GM12864 (cell line): ENCODE results near the gene ETS1.

Source experiments
- DNase-seq: peaks from one replicate; pipeline ENCODE4 v3.0.0-alpha.2; 2011; ENCODE audit warnings: low read depth
- H3K4me3 ChIP-seq: 2 replicates; pipeline ENCODE4 v1.5.1; 2011; ENCODE audit warnings: mild to moderate bottlenecking, low read depth, low read length, control low read depth
- CTCF ChIP-seq: IDR thresholded peaks from 2 replicates; pipeline ENCODE4 v1.5.1; 2011; ENCODE audit warnings: low read depth, mild to moderate bottlenecking, moderate library complexity, low read length, control low read depth, inconsistent platforms; ENCODE audit errors: missing control alignments

ETS1 gene

DNA sequence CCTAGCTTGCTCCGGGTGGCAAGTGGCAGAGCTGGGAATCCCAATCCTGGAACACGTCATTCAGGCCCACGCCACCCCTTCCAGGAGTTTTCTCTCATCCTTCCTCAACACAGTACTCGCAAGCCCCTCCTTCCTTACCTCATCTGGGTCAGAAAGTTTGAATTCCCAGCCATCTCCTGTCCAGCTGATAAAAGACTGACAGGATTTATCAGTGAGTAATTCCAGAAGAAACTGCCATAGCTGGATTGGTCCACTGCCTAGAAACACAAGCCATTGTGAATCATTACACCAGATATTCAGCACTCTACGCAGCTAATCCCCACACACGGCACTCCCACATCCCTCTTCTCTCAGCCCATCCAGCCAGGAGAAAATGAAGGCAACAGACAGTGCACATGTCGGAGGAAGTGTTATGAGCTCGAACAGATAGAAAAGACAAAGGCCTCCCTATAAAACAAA lies 124.0 kb downstream of the ETS1 start:
- TF ChIP-seq CTCF, result no peak
- no peak overlapping the region for H3K4me3 ChIP-seq
- no peak for DNase-seq

GRCh38 chr11:128462922-128463321 lies 124.4 kb downstream of the ETS1 start:
- TF ChIP-seq CTCF, result no peak
- no peak overlapping the region for H3K4me3 ChIP-seq
- DNase-seq, result no peak

GRCh38 chr11:128462189-128462588 lies 125.2 kb downstream of the ETS1 start:
- no peak for TF ChIP-seq CTCF
- no peak for DNase-seq
- H3K4me3 ChIP-seq, result no peak overlapping the region

DNA sequence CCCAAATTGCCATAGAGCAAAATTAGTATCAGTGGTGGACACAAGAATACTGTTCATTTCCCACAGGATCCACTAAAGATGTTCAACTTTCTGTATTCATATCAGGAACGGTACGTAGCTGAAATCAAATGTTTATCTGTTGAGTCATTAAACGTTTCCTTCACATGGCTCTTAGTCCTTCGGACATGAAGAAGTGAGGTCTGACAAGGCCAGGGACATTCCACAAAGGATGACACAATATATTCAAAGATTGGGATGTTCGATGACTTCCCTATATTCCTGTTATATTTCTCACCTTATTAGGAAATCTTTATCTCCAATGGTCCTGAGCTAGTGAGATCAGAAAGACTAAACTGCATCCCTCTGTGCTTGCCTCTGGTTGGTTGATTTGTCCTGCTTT lies 129.0 kb downstream of the ETS1 start:
- TF ChIP-seq CTCF, result no peak
- H3K4me3 ChIP-seq, result no peak overlapping the region
- no peak for DNase-seq

- TF ChIP-seq CTCF, result no peak
- no peak for DNase-seq
- H3K4me3 ChIP-seq, result no peak overlapping the region
Observed at GRCh38 chr11:128457874-128458273, 129.5 kb downstream of the ETS1 start.

DNA sequence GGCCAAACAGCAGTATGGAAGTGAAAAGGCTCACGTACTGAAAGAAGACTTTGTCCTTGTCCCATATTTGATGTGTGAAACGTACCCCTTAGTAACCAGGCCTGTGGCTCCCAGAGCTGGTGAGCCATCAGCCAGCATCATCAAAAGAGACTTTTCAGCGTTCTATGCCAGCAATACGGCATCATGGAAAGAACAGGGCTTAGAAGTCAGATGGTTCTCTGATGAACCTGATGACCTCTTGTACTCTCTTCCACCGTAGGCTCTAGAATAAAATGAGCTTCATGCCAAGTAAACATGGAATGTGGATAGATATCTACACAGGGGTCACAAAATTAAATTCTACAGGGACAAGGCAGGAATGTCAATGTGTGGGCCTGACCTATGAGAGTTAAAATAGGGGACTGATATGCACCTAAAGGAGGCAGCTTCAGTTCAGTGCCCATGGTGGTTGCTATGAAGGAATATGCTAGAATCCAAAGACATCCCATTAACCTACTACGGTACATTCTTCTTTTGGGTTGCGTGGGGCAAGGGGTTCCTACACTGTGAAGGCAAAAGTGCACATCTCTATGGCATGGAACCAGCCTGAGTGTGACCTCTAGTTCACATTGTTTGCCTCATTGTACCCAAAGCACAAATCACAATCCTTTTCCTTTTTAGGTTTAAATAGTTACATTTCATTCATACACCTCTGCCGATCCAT lies 130.6 kb downstream of the ETS1 start:
- no peak for TF ChIP-seq CTCF
- H3K4me3 ChIP-seq, result no peak overlapping the region
- DNase-seq, result no peak

- DNase-seq, result no peak
- no peak for TF ChIP-seq CTCF
- no peak overlapping the region for H3K4me3 ChIP-seq
Observed at GRCh38 chr11:128455766-128456165, 131.6 kb downstream of the ETS1 start.
